Left ventricle myocardium inferior (tissue), 1 donor: ENCODE data around the gene KLHL29. TPM values are rescaled to one million over a fixed set of nuclear protein-coding genes. Genes with fewer than 3 reads are reported as not detected.
A peak's percentile ranks its signal among the peaks of the same experiment; 100 is the strongest.

Source experiments
- DNase-seq: peaks from one replicate; pipeline ENCODE4 v3.0.0-alpha.2; 2020
- H3K27ac ChIP-seq: fragments of 200-600 bp; replicated peaks from 2 replicates; pipeline ENCODE4 v1.8.0; 2021
- H3K27me3 ChIP-seq: fragments of 200-600 bp; 2 replicates; pipeline ENCODE4 v1.8.0; 2021; ENCODE audit warnings: low read depth
- H3K36me3 ChIP-seq: fragments of 200-600 bp; 2 replicates; pipeline ENCODE4 v1.8.0; 2021
- H3K4me1 ChIP-seq: fragments of 200-600 bp; 2 replicates; pipeline ENCODE4 v1.8.0; 2021
- H3K4me3 ChIP-seq: fragments of 200-600 bp; 2 replicates; pipeline ENCODE4 v1.8.0; 2021; ENCODE audit warnings: mild to moderate bottlenecking, moderate library complexity
- H3K9me3 ChIP-seq: fragments of 200-600 bp; replicated peaks from 2 replicates; pipeline ENCODE4 v1.8.0; 2021
- CTCF ChIP-seq: fragments of 200-600 bp; IDR thresholded peaks from 2 replicates; pipeline ENCODE4 v1.8.0; 2021; ENCODE audit warnings: antibody characterized with exemption, mild to moderate bottlenecking, borderline replicate concordance
- intact Hi-C: fragments of 100-400 bp; cut with micrococcal nuclease; formaldehyde crosslinking; loops from one replicate; pipeline ENCODE4 v1.11.0; 2022
- total RNA-seq: library from RNA; stranded (reverse); fragmentation: NEBNext Ultra II Directional; extraction: Animal tissue kit (Norgen Biotek cat#: 25700); gene quantifications from one replicate; pipeline ENCODE4 v1.2.1, GENCODE V29; 2021
- donor health status: DM: no; HTN: yes; CAD: no; lungs with severe emphysema.

Gene KLHL29
- total RNA-seq, 1 donor from 2014 or later = 1.1 TPM

- H3K27ac ChIP-seq = peak overlapping the region; percentile 54
Measured at GRCh38 chr2:23689891-23690290, 304.9 kb downstream of the KLHL29 start.

GRCh38 chr2:23690421-23691105, 305.6 kb downstream of the KLHL29 start:
- intact Hi-C loops = no loop called here
- H3K27ac ChIP-seq = peak overlapping the region; percentile 54
- no peaks in the 10 kb centered on the region for H3K4me1 ChIP-seq
- H3K36me3 ChIP-seq = no peaks in the 10 kb centered on the region
- H3K27me3 ChIP-seq = peaks cover 7% of the 10 kb centered on the region
- H3K4me3 ChIP-seq = no peak overlapping the region
- TF ChIP-seq CTCF = no peak
- DNase-seq = peak; percentile 51
- H3K9me3 ChIP-seq = no peaks in the 10 kb centered on the region

More at GRCh38 chr2:23689891-23690290, 304.9 kb downstream of the KLHL29 start:
- Histone ChIP-seq H3K4me1 (no peaks in the 10 kb centered on the region), H3K36me3 (no peaks in the 10 kb centered on the region), H3K9me3 (no peaks in the 10 kb centered on the region), H3K27me3 (peaks cover 8% of the 10 kb centered on the region), H3K4me3 (no peak overlapping the region)
- intact Hi-C loops = no loop called here
- no peak for TF ChIP-seq CTCF
- DNase-seq = no peak

GRCh38 chr2:23691106-23691470, 306.1 kb downstream of the KLHL29 start:
- intact Hi-C loops = no loop called here
- no peak for DNase-seq
- Histone ChIP-seq H3K27ac (peak overlapping the region; percentile 54), H3K4me3 (no peak overlapping the region), H3K9me3 (no peaks in the 10 kb centered on the region), H3K27me3 (peaks cover 2% of the 10 kb centered on the region), H3K4me1 (no peaks in the 10 kb centered on the region), H3K36me3 (peaks cover 1% of the 10 kb centered on the region)
- TF ChIP-seq CTCF = no peak

- intact Hi-C loops = no loop called here
- H3K36me3 ChIP-seq = peaks cover 6% of the 10 kb centered on the region
- no peak for TF ChIP-seq CTCF
- DNase-seq = no peak
- H3K9me3 ChIP-seq = no peaks in the 10 kb centered on the region
- no peaks in the 10 kb centered on the region for H3K4me1 ChIP-seq
- H3K27me3 ChIP-seq = no peaks in the 10 kb centered on the region
- H3K27ac ChIP-seq = peak overlapping the region; percentile 54
- no peak overlapping the region for H3K4me3 ChIP-seq
Measured at GRCh38 chr2:23691565-23691964, 306.6 kb downstream of the KLHL29 start.

- Histone ChIP-seq H3K27ac (no peak overlapping the region), H3K36me3 (peaks cover 9% of the 10 kb centered on the region), H3K4me1 (no peaks in the 10 kb centered on the region), H3K9me3 (no peaks in the 10 kb centered on the region), H3K27me3 (no peaks in the 10 kb centered on the region), H3K4me3 (no peak overlapping the region)
- no peak for TF ChIP-seq CTCF
- intact Hi-C loops = no loop called here
- DNase-seq = no peak
Measured at GRCh38 chr2:23692263-23692662, 307.3 kb downstream of the KLHL29 start.
